Stromal cell of bone marrow (primary cell): ENCODE measurements around the gene ZBTB7C.
"Not testable (repeated sequence)": the region's sequence is repeated elsewhere in the genome, so short reads cannot be mapped to it uniquely, and the experiment has no call there.

ENCODE experiments used
- DNase-seq: peaks from one replicate; pipeline ENCODE4 v3.0.0-alpha.2; 2012; ENCODE audit warnings: low read depth

ZBTB7C gene

DNA sequence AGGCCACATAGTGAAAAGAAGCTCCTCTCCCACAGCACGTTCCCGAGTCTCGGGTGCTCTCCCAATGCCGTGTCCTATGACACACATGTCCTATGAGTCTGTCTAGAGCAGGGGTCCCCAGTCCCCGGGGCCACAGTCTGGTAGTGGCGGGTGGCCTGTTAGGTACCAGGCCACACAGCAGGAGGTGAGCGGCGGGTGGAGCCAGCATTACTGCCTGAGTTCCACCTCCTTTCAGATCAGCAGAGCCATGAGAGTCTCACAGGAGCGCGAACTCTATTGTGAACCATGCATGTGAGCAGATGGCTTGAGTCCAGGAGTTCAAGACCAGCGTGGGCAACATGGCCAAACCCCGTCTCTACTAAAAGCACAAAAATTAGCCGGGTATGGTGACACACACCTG lies 112.6 kb downstream of the ZBTB7C start:
- DNase-seq, result no peak

DNA sequence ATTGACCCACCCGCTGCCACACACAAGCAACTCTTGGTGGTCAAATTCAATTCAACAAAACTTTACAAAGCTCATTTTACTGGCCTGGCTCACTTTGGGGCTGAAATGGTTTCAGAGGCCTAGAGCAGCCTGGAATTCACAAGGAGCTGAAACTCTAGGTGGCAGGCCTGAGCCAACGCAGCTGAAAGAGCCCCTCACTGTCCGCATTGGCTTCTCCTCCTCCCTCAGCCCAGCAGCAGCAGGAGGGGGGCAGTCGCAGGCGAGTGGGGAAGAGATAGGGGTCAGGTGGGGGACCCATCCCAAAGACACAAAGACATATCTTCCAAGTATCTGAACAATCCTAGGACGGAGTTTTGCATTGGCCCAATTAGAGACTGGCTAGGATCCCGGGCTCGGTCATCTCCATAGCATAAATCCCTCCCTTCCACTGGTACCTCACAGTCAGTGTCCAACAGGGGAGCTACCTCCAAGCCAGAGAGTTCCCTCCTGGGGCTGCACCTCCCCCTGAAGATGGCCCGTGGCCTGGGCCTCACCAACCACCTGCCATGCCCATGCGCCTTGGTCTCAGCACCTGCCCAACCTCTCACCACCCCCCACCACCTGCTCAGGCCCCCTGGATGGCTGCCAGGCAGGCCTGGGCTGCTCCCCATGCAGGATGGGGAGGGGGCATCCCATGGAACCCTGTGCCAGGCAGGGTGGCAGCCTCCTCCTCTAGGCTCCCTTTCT lies 113.4 kb downstream of the ZBTB7C start:
- DNase-seq, result no peak

DNA sequence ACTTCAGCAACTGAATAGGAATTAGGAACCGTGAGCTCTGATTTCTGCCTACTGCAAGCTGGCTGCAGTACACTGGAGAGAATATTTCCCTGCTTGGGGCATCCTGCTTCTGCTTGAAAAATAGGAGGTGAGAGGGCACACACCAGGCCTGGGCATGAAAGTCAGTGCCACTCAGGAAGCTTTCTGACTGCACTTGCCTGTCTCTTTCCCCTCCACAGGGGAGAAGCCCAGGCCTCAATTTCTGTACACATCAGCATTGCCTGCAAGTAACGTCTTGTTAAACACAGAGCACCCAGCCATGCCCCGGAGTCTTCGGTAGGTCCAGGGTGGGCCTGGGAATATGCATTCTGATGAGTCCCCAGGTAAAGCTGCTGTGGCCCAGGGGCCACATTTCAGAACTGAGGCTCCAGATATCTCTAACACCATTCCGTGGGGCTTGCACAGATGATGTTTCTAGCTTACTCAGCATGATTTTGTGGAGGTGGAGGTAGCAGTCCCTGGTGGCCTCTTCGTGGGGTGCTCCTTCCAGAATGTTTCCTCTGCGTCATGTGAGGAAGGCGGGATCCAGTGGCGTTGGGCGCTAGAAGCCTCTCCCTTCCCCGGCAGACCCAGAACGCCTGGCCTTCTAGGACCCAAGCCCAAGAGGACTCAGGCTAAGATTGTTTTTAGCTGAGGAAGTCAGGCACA lies 114.1 kb downstream of the ZBTB7C start:
- DNase-seq, result no peak

DNA sequence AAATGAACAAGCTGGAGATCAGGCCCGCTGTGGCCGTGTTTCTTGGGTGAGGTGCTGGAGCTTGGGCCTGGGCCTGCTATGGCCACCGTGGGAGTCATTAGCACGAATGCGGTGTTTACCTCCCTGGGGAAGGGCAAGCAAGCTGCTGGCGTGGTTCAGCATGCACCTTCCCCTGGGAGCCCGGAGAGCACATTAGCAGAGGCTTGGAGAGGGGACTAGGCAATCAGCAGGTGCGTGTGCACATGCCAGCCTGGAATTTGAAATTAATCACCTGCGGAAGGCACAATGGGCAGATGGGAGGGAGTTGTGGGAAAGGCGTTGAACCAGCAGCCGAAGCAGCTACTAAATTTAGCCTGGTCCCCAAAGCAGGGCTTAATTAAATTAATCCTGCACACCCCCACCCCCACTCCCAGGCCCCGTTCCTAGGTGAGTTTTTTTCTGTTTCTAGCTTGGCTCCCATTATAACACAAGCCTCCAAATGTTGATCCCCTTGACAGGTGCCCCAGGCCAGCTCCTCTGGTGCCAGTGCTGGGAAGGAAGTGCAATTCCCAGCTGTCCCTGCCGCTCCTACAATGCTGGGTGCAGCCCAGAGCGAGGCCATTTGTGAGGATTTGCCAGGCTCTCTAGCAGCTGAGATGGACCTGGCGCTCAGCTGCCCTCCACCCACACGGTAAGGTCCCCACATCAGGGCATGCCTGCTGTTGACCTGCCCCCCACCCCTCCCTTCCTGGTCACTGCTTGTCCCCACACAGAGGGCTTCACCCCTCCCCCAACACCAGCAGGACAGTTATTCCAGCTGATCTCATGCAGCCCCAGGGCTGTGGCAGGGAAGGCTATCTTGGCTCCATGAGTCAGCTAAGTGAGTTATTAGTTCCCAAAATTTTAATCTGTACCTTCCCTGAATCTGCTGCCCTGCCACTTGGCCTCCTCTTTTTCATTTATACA lies 115.0 kb downstream of the ZBTB7C start:
- no peak for DNase-seq

DNA sequence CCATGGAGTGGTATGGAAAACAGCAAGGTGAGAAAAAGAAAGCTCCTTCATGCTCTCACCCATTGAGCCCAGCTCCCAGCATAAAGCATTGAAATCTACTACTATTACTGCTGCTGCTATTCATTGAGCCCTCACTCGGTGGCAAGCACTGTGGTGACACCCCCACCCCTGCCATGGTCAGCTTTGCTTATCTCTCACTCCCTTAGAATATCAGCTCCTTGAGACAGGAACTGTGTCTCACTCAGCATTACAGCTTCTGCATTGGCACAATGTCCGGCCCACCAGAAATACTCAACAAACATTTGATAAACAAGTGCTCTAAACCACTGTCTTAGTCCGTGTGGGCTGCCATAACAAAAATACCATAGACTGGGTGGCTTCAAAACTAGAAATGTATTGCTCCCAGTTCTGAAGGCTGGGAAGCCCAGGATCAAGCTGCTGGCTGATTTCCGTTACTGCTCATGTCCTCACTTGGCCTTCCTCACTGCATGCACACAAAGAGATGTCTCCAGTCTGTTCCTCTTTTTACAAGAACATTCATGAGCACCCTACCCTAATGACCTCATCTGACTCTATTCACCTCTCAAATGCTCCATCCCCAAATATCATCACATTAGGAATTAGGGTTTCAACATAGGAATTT lies 116.3 kb downstream of the ZBTB7C start:
- no peak for DNase-seq

DNA sequence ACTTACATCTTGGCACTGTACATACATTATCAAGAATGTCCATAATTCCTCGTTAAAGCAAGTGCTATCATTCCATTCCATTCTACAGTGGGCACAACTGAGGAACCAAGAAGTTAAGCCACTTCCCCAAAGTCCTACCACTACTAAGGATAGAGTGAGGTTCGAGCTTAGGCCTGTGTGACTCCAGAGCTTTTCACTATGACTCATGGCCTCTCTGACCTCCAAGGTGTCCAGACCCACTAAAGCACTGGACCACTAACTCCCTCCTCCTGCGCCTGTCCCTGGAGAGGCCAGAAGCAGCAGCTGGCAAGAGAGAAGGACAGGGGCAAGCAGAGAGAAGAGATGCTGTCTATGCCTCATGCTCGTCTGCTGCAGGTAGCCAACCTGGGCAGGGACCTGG lies 117.0 kb downstream of the ZBTB7C start:
- DNase-seq, result no peak

DNA sequence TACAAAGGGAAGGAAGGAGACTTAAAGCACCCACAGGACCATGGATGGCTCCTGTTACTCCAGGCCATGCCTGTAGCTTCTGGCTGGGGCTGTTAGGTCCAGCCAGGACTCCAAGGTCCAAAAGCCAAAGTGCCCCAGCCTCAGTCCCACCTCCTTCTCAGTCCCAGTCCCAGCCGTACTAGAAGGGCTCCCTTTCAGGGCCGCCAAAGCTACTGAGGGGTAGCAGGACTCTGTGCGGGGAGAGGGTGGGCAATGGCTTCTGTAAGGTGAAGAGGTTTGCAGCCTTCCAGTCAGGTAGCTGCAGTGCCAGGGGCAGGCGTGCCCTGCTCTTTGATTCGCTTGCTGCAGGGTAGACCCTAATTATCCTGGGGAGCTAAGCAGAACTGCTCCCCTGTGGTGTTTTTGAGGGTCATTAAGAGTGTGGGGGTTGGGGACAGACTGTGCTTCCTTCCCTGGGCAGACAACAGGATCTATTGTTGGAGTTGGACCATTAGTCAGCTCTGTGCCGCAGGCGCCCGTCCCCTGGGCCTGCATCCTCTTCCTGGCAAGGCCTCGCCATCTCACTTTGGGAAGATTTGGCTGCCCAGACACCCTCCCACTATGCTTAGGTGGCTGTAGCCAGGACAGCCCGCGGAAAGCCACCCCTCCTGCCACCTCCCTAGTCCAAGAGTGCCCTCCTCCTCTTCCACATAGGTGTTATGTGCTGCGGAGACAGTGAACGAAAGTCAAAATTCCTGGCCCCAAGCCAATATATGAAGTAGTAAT lies 118.8 kb downstream of the ZBTB7C start:
- no peak for DNase-seq

DNA sequence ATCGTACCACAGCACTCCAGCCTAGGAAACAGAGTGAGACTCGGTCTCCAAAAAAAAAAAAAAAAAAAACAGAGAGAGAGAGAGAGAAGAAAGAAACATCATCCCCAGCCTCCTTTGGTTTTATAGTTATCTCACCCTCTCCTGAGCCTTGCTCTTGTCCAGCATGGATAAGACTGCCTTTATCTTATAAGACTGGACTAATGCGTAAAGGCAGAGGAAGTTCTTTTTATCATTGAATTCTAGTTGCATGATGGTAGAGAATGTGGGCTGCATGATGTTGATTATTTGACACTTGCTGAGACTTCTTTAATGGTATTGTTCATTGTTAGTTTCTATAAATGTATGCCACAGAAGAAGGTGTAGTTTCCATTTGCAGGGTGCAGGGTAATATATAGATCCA lies 124.4 kb downstream of the ZBTB7C start:
- DNase-seq, result no peak

DNA sequence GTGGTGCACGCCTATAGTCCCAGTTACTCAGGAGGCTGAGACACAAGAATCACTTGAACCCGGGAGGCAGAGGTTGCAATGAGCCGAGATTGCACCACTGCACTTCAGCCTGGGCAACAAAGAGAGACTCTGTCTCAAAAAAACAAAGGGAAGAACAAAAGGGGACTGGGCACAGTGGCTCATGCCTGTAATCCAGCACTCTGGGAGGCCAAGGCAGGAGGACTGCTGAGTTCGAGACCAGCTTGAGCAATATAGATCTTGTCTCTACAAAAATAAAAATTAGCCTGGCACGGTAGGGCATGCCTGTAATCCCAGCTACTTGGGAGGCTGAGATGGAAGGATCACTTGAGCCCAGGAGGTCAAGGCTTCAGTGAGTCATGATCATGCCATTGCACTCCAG lies 125.2 kb downstream of the ZBTB7C start:
- DNase-seq, result not testable (repeated sequence)

DNA sequence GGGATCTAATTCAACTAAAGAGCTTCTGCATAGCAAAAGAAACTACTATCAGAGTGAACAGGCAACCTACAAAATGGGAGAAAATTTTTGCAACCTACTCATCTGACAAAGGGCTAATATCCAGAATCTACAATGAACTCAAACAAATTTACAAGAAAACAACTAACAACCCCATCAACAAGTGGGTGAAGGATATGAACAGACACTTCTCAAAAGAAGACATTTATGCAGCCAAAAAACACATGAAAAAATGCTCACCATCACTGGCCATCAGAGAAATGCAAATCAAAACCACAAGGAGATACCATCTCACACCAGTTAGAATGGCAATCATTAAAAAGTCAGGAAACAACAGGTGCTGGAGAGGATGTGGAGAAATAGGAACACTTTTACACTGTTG lies 127.7 kb downstream of the ZBTB7C start:
- DNase-seq, result not testable (repeated sequence)

DNA sequence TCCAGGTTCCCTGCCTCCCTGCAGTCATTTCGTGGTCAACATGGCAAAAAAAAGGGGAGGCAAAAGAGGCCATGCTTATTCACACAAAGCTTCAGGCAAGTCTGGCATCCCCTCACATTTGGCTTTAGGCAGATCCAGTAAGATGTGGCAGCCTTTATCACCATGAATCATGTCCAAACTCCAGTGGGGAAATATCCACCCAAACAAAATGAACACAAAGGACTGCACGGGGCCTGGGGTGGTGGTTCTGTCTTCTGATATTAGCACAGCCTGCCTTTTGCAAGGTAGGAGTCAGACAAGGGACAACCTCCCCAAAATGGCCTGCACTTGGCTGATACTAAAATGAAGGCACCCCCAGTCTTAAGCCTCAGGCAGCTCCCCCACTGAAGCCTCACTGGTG lies 129.9 kb downstream of the ZBTB7C start:
- DNase-seq, result no peak

DNA sequence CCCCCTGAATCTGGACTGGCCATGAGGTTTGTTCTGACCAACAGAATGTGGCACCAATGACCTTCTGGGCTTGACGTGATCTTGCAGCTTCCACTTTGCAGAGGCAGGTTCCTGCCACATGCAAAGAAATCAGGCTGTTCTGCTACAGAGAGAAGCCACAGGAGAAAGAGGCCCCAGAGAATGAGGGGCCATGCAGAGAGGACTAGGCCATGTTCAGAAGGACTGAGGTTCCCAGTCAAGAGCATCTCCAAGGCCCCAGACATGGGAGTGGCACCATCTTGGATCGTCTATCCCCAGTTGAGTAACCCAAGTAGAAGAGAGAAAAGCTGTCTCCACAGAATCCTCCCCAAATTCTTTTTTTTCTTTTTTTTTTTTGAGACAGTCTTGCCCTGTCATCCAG lies 131.1 kb downstream of the ZBTB7C start:
- no peak for DNase-seq

DNA sequence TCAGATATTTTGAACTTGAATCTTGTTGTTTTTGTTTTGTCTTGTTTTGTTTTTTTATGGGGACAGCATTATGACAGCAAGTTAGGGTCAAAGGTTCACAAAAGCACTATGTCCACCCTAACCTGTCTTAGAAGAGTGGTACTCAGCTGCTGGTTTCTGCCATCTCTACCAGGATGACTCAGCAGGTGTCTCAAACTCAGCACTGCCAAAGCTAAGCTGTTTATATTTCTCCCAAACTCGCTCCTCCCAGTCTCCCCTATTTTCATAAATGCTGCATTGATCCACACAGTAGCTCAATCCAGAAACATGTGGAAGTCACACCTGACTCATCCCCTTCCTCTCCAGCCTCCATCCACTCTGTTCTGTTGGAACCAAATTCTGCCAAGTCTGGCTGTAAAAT lies 134.9 kb downstream of the ZBTB7C start:
- no peak for DNase-seq

DNA sequence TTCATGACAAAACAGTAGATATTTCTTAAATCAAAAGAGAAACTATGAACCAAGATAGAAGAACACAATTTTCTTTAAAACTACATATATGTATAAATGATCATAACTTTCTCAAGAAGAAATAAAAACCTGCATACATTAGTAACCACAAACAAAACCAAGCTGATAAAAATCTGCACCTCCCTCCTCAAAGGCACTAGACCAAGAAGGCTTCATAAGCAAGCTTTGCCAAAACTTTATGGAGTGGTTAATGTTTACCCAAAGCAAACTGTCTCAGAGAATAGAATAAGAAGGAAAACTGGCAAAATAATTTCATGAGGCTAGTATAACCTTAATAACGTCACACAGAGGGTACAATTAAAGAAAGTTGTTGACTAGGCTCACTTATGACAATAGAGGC lies 138.3 kb downstream of the ZBTB7C start:
- DNase-seq, result no peak

DNA sequence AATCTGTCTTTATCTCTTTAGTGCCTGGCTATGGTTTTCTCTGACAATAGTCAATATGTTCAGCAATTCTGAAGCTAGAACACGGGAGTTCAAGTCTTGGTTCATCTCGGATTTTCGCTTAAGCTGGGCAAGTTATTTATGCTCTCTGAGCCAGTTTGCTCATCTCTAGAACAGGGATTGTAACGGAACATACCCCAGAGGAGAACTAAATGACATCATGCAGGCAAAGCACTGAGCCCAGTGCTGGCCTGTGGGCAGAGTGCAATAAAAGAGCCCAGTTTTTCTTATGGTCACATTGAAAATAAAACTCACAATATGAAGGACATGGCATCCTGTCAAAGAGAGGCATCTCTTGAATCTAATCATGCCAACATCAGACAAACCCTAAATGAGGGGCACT lies 143.9 kb downstream of the ZBTB7C start:
- no peak for DNase-seq

DNA sequence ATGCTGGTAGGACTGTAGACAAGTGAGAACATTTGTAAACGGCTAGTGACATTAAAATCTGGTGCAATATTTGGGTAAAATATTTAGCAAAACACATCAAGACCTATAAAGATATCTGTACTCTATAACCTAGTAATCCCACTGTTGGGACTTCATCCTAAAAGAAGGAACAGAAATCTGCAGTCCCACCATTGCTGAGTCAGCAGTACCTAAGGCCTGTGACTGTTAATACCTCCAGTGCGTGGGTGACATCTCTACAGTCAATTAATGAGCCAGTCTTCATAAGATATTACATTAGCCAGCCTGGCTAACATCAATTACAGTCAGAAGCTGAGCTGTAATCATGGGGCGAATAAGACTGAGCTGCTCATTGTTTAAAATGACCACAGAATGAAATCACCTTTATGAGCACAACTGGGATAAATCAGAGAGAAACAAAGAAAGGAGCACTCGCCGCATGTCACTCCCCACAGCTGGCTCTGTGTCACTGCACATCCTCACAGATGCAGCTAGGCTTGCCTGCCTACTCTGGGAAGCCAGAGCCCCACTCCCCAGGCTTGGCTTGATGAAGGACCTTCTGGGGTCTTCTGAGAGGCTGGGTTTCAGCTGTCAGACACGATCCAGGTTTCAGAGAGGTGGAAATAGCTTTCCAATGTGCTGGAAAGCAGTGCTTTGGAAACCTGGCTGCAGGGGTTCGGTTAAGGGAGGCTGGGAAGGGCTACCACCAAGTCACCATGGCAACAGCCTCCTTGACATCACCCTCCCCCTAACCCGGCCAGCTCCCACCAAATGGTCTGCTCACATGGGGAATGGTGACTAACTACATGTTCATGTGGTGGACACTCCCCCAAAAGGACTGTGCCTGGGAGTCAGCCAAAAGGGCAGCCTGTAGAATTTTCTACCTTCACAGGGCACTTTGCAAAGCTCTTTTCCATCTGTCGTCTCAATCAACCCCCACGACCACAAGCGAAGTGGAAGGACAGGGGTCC lies 145.0 kb downstream of the ZBTB7C start:
- no peak for DNase-seq

DNA sequence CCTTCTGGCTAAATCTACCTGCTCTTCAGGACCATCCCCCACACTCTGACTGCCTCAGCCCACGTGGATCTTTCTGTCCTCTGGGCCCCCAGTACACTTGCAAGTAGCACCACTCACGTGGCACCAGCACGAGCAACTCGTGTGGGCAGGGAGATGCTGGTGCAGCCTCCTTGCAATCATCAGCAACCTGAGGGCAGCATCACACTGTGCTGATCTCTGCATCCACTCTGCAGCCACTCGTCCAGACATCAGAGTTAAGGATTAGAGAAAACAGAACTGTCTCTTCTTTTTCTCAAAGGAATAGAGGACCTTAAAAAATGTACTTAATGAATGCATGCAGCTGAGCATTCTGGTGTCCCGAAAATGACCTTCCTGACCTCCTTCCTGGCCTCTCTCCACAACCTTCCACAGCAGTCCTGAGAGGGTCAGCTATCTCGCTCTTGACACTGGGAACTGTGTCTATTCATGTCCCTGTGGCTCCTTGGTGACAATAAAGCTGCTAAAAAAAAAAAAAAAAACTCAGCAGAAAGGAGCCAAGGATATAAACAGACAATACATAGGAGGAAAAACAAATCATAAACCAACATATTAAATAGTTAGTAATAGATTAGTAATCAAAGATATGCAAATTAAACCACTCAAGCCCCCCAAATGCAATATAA lies 145.9 kb downstream of the ZBTB7C start:
- DNase-seq, result no peak

DNA sequence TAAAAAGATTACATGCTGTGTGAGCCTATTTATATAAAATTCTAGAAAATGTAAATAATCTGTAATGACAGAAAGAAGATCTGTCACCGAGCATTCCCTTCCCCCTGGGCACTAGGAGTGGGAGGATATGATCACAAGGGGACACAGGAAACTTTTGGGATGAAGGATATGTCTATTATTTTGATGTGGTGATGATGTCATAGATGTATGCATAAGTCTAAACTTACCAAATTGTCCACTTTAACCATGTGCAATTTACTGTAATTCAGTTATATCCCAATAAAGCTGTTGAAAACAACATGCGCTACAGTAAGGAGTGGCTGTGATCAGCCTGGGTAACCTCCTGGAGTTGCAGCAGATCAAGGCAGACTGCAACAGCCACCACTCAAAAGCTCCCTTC lies 148.9 kb downstream of the ZBTB7C start:
- DNase-seq, result no peak

DNA sequence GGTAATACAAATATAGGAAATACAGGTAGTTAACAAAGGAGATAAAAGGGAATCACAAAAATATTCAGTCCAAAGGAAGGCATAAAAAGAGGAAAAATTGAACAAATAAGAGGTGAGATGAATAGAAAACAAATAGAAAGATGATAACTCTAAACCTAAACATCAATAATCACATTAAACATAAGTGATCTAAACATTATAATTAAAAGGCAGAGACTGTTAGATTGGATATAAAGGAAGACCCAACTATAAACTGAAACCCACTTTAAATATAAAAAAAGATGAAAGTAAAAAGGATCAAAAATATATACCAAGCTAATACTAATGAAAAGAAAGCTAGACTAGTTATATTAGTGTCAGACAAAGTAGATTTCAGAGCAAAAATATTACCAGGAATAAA lies 152.3 kb downstream of the ZBTB7C start:
- DNase-seq, result no peak
